Muscle of leg (tissue), 11 donors: ENCODE data around the gene PTPRB. TPM values are rescaled to one million over a fixed set of nuclear protein-coding genes. Genes with fewer than 3 reads are reported as not detected.
"Not testable (repeated sequence)": the region's sequence is repeated elsewhere in the genome, so short reads cannot be mapped to it uniquely, and the experiment has no call there.

ENCODE experiments used
- DNase-seq: peaks from one replicate; pipeline ENCODE4 v3.0.0; 2013
- H3K27ac ChIP-seq: one replicate; pipeline ENCODE4 v1.5.1; 2013; ENCODE audit warnings: mild to moderate bottlenecking, low read length, control low read depth
- H3K27me3 ChIP-seq: one replicate; pipeline ENCODE4 v1.6.1; 2013; ENCODE audit warnings: low read length; ENCODE audit not compliant: control insufficient read depth, insufficient read depth
- H3K36me3 ChIP-seq: one replicate; pipeline ENCODE4 v1.6.1; 2013; ENCODE audit warnings: low read length; ENCODE audit not compliant: control insufficient read depth, insufficient read depth
- H3K4me1 ChIP-seq: one replicate; pipeline ENCODE4 v1.6.1; 2013; ENCODE audit warnings: low read length; ENCODE audit not compliant: control insufficient read depth, insufficient read depth
- H3K4me3 ChIP-seq: one replicate; pipeline ENCODE4 v1.5.1; 2013; ENCODE audit warnings: low read length, control low read depth
- H3K9me3 ChIP-seq: replicated peaks from 2 replicates; pipeline ENCODE4 v1.6.1; 2013; ENCODE audit warnings: low read depth, low read length; ENCODE audit not compliant: control insufficient read depth
- WGBS: methylation state at CpG from one replicate; pipeline ENCODE4 v1.1.5; 2013; ENCODE audit warnings: missing lambda C conversion rate; ENCODE audit not compliant: insufficient coverage; 5-methylcytosine and 5-hydroxymethylcytosine counted together
- polyA plus RNA-seq, 8 donors: library from polyadenylated mRNA; unstranded; fragments of 120-200 nt; gene quantifications; one replicate each; pipeline versions ENCODE4 v1.2.1 to v1.2.3, GENCODE V29; 2013; ENCODE audit warnings: inconsistent platforms in 1 of 8, low replicate concordance in 1 of 8; ENCODE audit not compliant: insufficient read length in 8 of 8, insufficient read depth in 1 of 8
- total RNA-seq: library from RNA; stranded (reverse); fragments of 120-200 nt; gene quantifications from one replicate; pipeline ENCODE4 v1.2.4, GENCODE V29; 2013

PTPRB gene
- total and polyA plus RNA-seq, 9 donors = 12.4 to 20.8 (median 15.7) TPM

GRCh38 chr12:70513426-70513825 lies 123.8 kb downstream of the PTPRB start:
- no peaks in the 10 kb centered on the region for H3K9me3 ChIP-seq
- H3K27me3 ChIP-seq = no peaks in the 10 kb centered on the region
- H3K4me1 ChIP-seq = no peaks in the 10 kb centered on the region
- no peaks in the 10 kb centered on the region for H3K36me3 ChIP-seq
- DNase-seq = no peak
- H3K27ac ChIP-seq = no peak overlapping the region
- H3K4me3 ChIP-seq = no peak overlapping the region

- no peaks in the 10 kb centered on the region for H3K27me3 ChIP-seq
- no peak for DNase-seq
- no CpG with 5 or more reads among the region's 1 CpG for WGBS
Measured at GRCh38 chr12:70508178-70508577, 129.1 kb downstream of the PTPRB start.

DNA sequence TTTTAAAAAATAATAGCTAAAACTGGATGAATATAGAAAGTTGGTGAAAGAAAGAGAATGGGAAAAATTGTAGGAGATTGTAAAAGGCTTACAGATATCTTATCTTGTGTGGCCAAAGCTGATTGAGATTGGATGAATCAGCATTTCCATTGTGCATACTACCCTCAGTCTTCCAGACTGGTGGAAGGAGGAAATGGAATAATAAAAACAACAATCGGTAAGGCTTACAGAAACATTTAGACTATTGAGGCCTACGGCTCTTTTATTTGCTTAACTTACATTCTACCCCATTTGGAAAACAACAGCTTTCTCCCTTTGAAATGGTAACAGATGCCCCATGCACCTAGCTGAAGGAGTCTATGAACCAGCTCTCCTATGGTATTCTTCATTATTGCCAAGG lies 129.8 kb downstream of the PTPRB start:
- Histone ChIP-seq H3K36me3 (no peaks in the 10 kb centered on the region), H3K27me3 (no peaks in the 10 kb centered on the region), H3K4me1 (no peaks in the 10 kb centered on the region), H3K9me3 (no peaks in the 10 kb centered on the region), H3K27ac (no peak overlapping the region), H3K4me3 (no peak overlapping the region)
- DNase-seq = no peak
- WGBS = no CpG with 5 or more reads among the region's 2 CpGs

More at GRCh38 chr12:70508178-70508577, 129.1 kb downstream of the PTPRB start:
- H3K4me3 ChIP-seq = no peak overlapping the region
- H3K4me1 ChIP-seq = no peaks in the 10 kb centered on the region
- H3K9me3 ChIP-seq = no peaks in the 10 kb centered on the region
- no peak overlapping the region for H3K27ac ChIP-seq
- no peaks in the 10 kb centered on the region for H3K36me3 ChIP-seq

- Histone ChIP-seq H3K9me3 (peaks cover 7% of the 10 kb centered on the region), H3K4me3 (no peak overlapping the region), H3K4me1 (no peaks in the 10 kb centered on the region), H3K27ac (no peak overlapping the region), H3K36me3 (no peaks in the 10 kb centered on the region), H3K27me3 (no peaks in the 10 kb centered on the region)
- no peak for DNase-seq
- WGBS = 97% methylated on average over 5 of the region's 5 CpGs
Measured at GRCh38 chr12:70497508-70497907, 139.7 kb downstream of the PTPRB start.

GRCh38 chr12:70492904-70493303 lies 144.3 kb downstream of the PTPRB start:
- no CpG with 5 or more reads among the region's 1 CpG for WGBS
- not testable (repeated sequence) for DNase-seq, H3K9me3 ChIP-seq, H3K4me3 ChIP-seq, H3K27ac ChIP-seq, H3K27me3 ChIP-seq, H3K4me1 ChIP-seq, H3K36me3 ChIP-seq

DNA sequence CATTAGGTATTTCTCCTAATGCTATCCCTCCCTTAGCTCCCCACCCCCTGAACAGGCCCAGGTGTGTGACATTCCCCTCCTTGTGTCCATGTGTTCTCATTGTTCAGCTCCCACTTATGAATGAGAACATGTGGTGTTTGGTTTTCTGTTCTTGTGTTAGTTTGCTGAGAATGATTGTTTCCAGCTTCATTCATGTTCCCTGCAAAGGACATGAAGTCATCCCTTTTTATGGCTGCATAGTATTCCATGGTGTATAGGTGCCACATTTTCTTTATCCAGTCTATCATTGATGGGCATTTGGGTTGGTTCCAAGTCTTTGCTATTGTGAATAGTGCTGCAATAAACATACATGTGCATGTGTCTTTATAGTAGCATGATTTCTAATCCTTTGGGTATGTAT lies 146.3 kb downstream of the PTPRB start:
- H3K27ac ChIP-seq = not testable (repeated sequence)

GRCh38 chr12:70487440-70487839 lies 149.8 kb downstream of the PTPRB start:
- no peak overlapping the region for H3K4me3 ChIP-seq
- no CpG with 5 or more reads among the region's 2 CpGs for WGBS
- H3K27me3 ChIP-seq = no peaks in the 10 kb centered on the region
- no peaks in the 10 kb centered on the region for H3K36me3 ChIP-seq
- H3K4me1 ChIP-seq = no peaks in the 10 kb centered on the region
- H3K27ac ChIP-seq = no peak overlapping the region
- DNase-seq = no peak
- H3K9me3 ChIP-seq = no peaks in the 10 kb centered on the region

More for the DNA sequence above, 146.3 kb downstream of the PTPRB start:
- not testable (repeated sequence) for DNase-seq, H3K4me1 ChIP-seq, H3K36me3 ChIP-seq, H3K27me3 ChIP-seq, H3K4me3 ChIP-seq, H3K9me3 ChIP-seq

DNA sequence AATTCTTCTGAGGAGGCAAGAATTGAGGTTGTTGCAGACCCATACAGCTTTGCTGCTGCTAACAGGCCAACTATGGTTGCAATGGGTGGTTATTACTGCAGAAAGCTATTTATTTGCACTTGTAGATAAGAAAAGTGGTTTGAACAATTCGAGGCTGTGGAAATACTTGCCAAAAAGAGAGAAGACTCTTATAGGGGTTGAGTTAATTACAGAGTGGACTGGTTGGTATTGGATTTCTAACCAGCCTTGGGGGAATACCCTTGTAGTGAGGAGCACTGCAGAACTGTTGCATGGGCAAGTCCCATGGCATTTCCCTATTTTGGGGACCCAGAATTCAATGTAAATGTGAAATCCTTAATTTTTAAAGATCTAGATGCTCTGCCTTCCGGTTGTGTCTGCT lies 150.6 kb downstream of the PTPRB start:
- no peaks in the 10 kb centered on the region for H3K27me3 ChIP-seq
- no peaks in the 10 kb centered on the region for H3K36me3 ChIP-seq
- H3K4me1 ChIP-seq = no peaks in the 10 kb centered on the region
- H3K27ac ChIP-seq = no peak overlapping the region
- WGBS = 67% methylated on average over 1 of the region's 2 CpGs
- no peak for DNase-seq
- H3K4me3 ChIP-seq = no peak overlapping the region
- H3K9me3 ChIP-seq = no peaks in the 10 kb centered on the region

DNA sequence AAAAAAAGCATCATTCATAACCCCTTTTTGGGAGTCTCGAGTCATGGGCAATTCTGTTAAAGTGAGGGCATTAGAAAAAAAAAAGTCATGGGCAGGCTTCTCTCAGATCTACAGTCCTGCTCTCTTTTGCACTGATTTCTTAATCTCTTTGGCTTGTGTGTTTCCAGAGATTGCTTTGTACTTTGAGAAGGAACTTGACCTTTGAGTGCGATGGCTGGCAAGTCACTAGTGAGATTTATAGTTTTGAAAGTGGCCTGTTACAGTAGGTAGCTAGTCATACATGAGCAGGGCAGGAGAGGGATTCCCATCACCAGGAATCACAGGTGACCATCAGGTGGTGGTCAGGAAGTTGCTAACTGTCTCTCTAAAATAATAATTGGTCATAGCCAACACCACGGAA lies 151.5 kb downstream of the PTPRB start:
- H3K27ac ChIP-seq = no peak overlapping the region
- H3K4me3 ChIP-seq = no peak overlapping the region
- 80% methylated on average over 1 of the region's 3 CpGs for WGBS
- no peaks in the 10 kb centered on the region for H3K4me1 ChIP-seq
- no peaks in the 10 kb centered on the region for H3K9me3 ChIP-seq
- DNase-seq = no peak
- no peaks in the 10 kb centered on the region for H3K36me3 ChIP-seq
- H3K27me3 ChIP-seq = no peaks in the 10 kb centered on the region

GRCh38 chr12:70484464-70484863 lies 152.8 kb downstream of the PTPRB start:
- no peaks in the 10 kb centered on the region for H3K4me1 ChIP-seq
- no peak overlapping the region for H3K4me3 ChIP-seq
- no peaks in the 10 kb centered on the region for H3K9me3 ChIP-seq
- 83% methylated on average over 1 of the region's 1 CpG for WGBS
- H3K27ac ChIP-seq = no peak overlapping the region
- H3K36me3 ChIP-seq = no peaks in the 10 kb centered on the region
- no peak for DNase-seq
- H3K27me3 ChIP-seq = no peaks in the 10 kb centered on the region

GRCh38 chr12:70482764-70483163 lies 154.5 kb downstream of the PTPRB start:
- Histone ChIP-seq H3K4me3 (no peak overlapping the region), H3K27me3 (no peaks in the 10 kb centered on the region), H3K9me3 (no peaks in the 10 kb centered on the region), H3K27ac (no peak overlapping the region), H3K36me3 (no peaks in the 10 kb centered on the region), H3K4me1 (no peaks in the 10 kb centered on the region)
- DNase-seq = no peak
- no CpG with 5 or more reads among the region's 1 CpG for WGBS
